ENCODE measurements around the gene FTSJ3.
"Not testable (repeated sequence)": the region's sequence is repeated elsewhere in the genome, so short reads cannot be mapped to it uniquely, and the experiment has no call there.

Gene FTSJ3

GRCh38 chr17:63826468-63827001, 928 bp downstream of the FTSJ3 start:
- DNase-seq (ENCODE audit: low read depth): no peak

- no peak for DNase-seq (ENCODE audit: low read depth)
Measured at GRCh38 chr17:63824362-63824761, 3.1 kb downstream of the FTSJ3 start.

DNA sequence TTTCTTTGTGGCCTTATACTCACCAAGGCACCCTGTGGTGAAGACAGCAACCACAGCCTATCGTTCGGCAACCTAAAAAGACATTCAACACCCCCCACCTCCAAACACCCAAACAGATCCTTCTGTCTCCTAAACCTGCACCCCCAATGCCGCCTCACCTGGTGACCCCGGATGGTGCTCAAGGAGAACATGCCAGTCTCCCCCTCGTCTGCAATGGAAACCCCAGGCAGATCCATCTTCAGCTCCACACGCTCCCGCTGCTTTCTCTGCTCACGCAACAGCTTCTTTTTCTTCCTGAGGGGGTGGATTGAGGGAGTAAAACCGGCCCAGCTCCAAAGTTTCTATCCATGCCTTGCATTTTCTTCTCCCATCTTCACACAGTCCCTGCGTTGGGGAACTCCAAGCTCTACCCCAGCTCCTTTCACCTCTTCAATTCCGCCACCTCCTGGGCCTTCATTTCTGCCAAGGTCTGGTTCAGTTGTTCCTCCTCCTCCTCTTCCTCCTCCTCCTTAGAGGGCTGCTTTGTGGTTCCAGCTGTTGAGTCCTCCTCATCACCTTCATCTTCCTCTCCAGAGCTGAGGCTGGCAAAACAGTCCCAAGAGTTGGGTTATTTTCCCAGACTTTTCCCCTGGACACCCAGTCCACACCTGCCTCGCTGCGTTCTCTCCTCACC, 3.7 kb downstream of the FTSJ3 start:
- DNase-seq (ENCODE audit: low read depth): no peak

GRCh38 chr17:63822537-63822936, 4.9 kb downstream of the FTSJ3 start:
- no peak for DNase-seq (ENCODE audit: low read depth)

GRCh38 chr17:63821804-63822203, 5.7 kb downstream of the FTSJ3 start:
- DNase-seq (ENCODE audit: low read depth): no peak

DNA sequence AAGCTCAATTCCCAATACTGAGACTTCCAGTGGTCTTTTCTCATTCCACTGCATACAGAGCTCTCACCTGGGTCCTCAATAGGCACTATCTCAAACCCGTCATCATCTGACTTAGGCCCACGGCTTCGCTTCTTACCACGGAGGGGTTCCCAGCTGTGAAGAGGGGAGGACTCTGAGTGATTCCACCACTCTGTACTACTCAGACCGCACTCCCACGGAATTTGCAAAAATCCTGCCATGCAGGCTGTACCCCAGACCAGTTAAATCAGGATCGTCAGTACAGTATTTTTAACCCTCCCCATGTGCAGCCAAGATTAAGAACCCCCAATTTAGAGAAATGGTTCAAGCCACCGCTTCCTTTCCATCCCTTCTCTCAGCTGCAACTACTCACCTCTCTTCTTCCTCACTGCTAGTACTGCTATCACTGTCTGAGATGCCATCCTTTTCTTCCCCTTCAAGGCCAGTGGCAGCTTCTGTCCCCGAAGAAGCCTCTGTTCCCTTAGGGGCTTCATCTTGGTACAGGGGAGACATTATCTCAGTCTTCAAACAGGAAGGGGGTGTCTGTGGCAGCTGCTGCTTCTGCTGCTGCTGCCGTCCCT, 6.4 kb downstream of the FTSJ3 start:
- DNase-seq (ENCODE audit: low read depth): no peak

- DNase-seq (ENCODE audit: low read depth): no peak
Measured at GRCh38 chr17:63819585-63820537, 7.6 kb downstream of the FTSJ3 start.

DNA sequence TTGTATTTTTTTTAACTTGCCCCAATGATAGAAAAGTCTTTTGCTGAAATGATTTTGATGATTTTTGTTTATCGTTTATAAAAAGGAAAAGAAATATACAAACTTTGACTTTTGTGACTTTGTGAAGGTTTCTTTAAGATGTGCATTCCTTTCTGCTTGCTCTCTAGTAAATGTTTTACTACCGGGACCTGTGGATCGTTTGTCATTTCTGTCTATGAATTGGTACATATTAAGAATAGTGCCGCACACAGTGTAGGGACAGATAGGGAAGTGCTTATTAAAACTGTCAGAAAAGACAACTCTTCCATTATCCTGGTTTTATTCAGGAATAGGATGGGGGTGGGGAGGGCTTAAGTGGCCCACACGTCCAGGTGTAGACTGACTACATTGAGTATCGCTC, 8.3 kb downstream of the FTSJ3 start:
- DNase-seq (ENCODE audit: low read depth): no peak

- DNase-seq (ENCODE audit: low read depth): no peak
Measured at GRCh38 chr17:63817736-63818385, 9.6 kb downstream of the FTSJ3 start.

- DNase-seq (ENCODE audit: low read depth): no peak
Measured at GRCh38 chr17:63816669-63817068, 10.8 kb downstream of the FTSJ3 start.

GRCh38 chr17:63816123-63816522, 11.3 kb downstream of the FTSJ3 start:
- no peak for DNase-seq (ENCODE audit: low read depth)

DNA sequence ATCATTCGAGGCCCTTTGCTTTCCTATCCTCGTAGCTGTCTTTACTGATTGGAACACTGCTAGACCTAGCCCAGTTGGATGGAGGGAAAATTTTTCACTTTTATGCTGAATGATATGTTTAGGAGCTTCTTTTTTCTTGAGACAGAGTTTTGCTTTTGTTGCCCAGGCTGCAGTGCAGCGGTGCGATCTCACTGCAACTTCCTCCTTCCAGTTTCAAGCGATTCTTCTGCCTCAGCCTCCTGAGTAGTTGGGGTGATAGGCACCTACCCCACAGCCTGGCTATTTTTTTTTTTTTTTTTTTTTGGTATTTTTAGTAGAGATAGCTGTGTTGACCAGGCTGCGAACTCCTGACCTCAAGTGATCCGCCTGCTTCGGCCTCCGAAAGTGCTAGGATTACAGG, 17.5 kb downstream of the FTSJ3 start:
- DNase-seq (ENCODE audit: low read depth): no peak

DNA sequence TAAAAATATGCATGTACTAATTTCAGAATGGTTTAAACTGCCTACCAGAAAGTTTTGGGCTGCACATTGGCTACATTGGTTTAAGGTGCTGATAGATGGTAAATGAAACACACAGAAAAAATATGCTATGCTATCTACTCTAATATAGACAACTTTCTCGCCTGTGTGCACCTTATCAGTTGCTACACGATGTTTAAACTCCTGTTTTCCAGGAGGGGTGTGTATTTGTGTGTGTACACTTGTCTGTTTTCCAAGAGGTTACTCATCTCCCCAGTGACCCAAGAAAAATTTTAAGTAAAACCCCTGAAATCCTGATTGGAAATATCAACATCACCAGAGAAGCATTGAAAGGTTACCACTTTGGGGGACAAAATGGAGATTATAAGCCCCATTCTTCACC, 21.9 kb downstream of the FTSJ3 start:
- no peak for DNase-seq (ENCODE audit: low read depth)

GRCh38 chr17:63804328-63804727, 23.1 kb downstream of the FTSJ3 start:
- no peak for DNase-seq (ENCODE audit: low read depth)

GRCh38 chr17:63800783-63801182, 26.7 kb downstream of the FTSJ3 start:
- no peak for DNase-seq (ENCODE audit: low read depth)

DNA sequence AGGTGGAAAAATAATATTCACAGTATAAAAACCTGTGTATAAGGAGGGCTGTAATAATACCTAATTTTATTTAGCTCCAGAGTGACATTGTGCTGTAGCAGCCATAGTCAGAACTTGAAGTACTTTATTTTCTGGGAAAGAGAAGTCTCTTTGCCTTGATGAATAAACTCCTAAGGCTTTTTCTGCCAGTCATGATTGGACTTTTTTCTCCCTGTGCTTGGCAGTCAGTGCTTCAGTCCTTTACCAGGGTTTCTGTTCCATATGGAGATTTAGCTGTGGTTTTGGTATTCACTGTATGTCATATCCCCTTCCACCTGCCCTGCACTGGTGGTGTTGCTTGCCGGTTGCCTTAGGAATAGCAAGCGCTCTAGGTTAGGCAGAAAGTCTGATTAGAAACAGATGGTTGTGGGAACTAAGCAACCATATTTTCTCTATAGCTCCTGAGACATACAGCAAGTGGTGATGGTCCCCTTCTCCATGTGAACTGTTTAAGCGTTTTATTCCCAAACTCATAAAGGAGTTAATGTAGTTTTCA, 28.8 kb downstream of the FTSJ3 start:
- DNase-seq (ENCODE audit: low read depth): peak; percentile 26

GRCh38 chr17:63796375-63796774, 31.1 kb downstream of the FTSJ3 start:
- not testable (repeated sequence) for DNase-seq (ENCODE audit: low read depth)

DNA sequence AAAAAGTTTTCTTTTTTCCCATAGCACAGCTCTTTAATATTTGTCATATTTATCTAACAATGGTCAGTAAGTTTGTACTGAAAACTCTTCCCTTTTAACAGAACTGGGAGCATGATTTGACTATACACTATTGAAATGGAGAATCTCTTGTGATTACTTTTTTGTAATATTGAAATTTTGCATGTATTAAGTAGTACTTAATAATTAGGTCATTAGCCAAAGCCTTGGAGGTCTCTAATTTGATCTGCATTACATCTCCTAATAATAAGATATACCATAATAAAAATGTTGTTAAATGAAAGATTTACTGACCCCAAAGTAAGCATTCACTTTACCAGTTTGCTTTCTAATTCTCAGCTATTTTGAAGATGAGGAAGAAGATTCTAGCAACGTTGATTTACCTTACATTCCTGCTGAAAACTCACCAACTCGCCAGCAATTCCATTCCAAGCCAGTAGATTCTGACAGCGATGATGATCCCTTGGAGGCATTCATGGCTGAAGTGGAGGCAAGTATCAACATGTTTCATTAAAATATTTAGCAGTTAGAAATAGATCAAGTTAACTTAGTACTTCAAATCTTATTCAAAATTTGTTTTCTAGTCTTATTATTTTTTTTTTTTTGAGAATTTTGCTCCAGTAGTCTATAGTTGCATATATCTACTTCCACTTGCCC, 35.3 kb downstream of the FTSJ3 start:
- no peak for DNase-seq (ENCODE audit: low read depth)

DNA sequence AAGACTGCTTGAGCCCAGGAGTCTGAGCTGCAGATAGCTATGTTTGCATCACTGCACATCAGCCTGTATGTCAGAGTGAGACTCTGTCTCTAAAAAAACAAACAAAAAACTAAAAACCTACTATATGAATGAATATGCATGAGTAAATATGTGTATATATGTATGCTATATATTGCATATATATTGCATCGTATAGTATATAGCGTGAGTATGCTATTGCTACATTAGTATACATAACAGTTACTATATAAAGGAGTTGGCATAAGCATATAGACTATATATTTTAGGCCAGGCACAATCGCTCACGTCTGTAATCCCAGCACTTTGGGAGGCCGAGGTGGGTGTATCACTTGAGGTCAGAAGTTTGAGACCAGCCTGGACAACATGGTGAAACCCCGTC, 37.4 kb downstream of the FTSJ3 start:
- DNase-seq (ENCODE audit: low read depth): no peak

DNA sequence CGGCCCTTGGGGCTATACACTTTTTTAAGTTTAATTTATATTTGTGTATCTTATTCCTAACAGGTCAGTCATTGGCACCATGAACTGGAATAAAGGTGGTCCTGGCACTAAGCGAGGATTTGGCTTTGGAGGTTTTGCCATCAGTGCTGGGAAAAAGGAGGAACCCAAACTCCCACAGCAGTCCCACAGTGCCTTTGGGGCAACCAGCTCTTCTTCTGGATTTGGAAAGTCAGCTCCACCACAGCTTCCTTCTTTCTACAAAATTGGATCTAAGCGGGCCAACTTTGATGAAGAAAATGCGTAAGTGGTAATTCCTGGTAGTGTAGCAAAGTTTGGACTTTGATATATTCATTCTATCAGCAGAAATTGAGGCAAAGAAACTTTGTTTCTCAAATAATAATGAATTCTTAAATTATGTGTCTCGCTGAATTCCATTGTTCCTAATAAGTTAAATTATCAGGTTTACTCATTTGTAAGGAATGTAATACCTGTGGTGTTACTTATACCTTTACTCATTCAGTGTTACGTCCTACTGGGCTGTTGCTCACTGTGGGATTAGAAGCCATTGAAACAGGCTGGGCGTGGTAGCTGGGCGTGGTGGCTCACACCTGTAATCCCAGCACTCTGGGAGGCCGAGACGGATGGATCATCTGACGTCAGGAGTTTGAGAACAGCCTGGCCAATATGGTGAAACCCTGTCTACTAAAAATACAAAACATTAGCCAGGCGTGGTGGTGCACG, 40.3 kb downstream of the FTSJ3 start:
- no peak for DNase-seq (ENCODE audit: low read depth)

- no peak for DNase-seq (ENCODE audit: low read depth)
Measured at GRCh38 chr17:63786117-63786516, 41.3 kb downstream of the FTSJ3 start.

Data from fibroblast of the conjunctiva (primary cell).